ENCODE data around the gene USP9X. TPM values are rescaled to one million over a fixed set of nuclear protein-coding genes. Genes with fewer than 3 reads are reported as not detected.
"Not testable (repeated sequence)": the region's sequence is repeated elsewhere in the genome, so short reads cannot be mapped to it uniquely, and the experiment has no call there.

USP9X gene
- total RNA-seq, 1 donor from 2014 or later = 50.4 TPM

- DNase-seq (ENCODE audit: low spot score) = no peak
- Mint-ChIP-seq H3K27me3 (ENCODE audit: insufficient read depth) (no peaks in the 10 kb centered on the region), H3K36me3 (ENCODE audit: low read depth) (peaks cover 40% of the 10 kb centered on the region), H3K4me3 (no peak overlapping the region), H3K4me1 (ENCODE audit: low read depth) (peaks cover 31% of the 10 kb centered on the region), H3K9me3 (no peaks in the 10 kb centered on the region), H3K27ac (peak overlapping the region; percentile 22)
- intact Hi-C loops (cut with micrococcal nuclease) = loop anchor here (5.0 to 10.0 kb wide), 4 partner anchors 53 to 573 kb away; partner anchors contain the start of genes DDX3X and NYX
Observed at GRCh38 chrX:41184312-41184711, 99.1 kb downstream of the USP9X start.

DNA sequence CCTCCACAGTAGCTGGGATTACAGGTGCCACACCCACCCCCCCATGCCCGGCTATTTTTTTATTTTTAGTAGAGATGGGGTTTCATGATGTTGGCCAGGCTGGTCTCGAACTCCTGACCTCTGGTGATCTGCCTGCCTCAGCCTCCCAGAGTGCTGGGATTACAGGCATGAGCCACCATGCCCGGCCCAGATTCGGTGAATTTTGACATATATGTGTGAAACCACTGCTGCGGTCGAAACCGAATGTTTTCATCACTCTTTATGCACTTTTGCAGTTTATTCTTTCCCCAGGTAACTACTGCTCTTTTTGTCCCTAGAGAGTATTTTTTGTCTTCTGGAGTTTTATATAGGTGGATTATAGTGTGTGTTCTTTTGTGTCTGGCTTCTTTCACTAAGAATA is 101.7 kb downstream of the USP9X start:
- Mint-ChIP-seq H3K36me3 (ENCODE audit: low read depth) (peaks cover 39% of the 10 kb centered on the region), H3K4me1 (ENCODE audit: low read depth) (peaks cover 19% of the 10 kb centered on the region)
- intact Hi-C loops (cut with micrococcal nuclease) = loop anchor here (10.0 kb wide), 1 partner anchor 258 kb away; the partner anchor contains the start of gene NYX
- not testable (repeated sequence) for H3K27ac Mint-ChIP-seq; H3K27me3 Mint-ChIP-seq (ENCODE audit: insufficient read depth); H3K9me3 Mint-ChIP-seq; H3K4me3 Mint-ChIP-seq; DNase-seq (ENCODE audit: low spot score)

GRCh38 chrX:41189156-41189555 is 103.9 kb downstream of the USP9X start:
- H3K4me1 Mint-ChIP-seq (ENCODE audit: low read depth) = peaks cover 4% of the 10 kb centered on the region
- intact Hi-C loops (cut with micrococcal nuclease) = loop anchor here (10.0 kb wide), 1 partner anchor 256 kb away; the partner anchor contains the start of gene NYX
- H3K4me3 Mint-ChIP-seq = no peak overlapping the region
- H3K27ac Mint-ChIP-seq = no peak overlapping the region
- H3K36me3 Mint-ChIP-seq (ENCODE audit: low read depth) = peaks cover 42% of the 10 kb centered on the region
- no peak for DNase-seq (ENCODE audit: low spot score)
- H3K9me3 Mint-ChIP-seq = no peaks in the 10 kb centered on the region
- H3K27me3 Mint-ChIP-seq (ENCODE audit: insufficient read depth) = no peaks in the 10 kb centered on the region

- H3K27me3 Mint-ChIP-seq (ENCODE audit: insufficient read depth) = no peaks in the 10 kb centered on the region
- H3K27ac Mint-ChIP-seq = peak overlapping the region; percentile 45
- intact Hi-C loops (cut with micrococcal nuclease) = no loop called here
- no peak overlapping the region for H3K4me3 Mint-ChIP-seq
- H3K9me3 Mint-ChIP-seq = no peaks in the 10 kb centered on the region
- H3K4me1 Mint-ChIP-seq (ENCODE audit: low read depth) = no peaks in the 10 kb centered on the region
- peaks cover 34% of the 10 kb centered on the region for H3K36me3 Mint-ChIP-seq (ENCODE audit: low read depth)
- no peak for DNase-seq (ENCODE audit: low spot score)
Observed at GRCh38 chrX:41192880-41193279, 107.6 kb downstream of the USP9X start.

DNA sequence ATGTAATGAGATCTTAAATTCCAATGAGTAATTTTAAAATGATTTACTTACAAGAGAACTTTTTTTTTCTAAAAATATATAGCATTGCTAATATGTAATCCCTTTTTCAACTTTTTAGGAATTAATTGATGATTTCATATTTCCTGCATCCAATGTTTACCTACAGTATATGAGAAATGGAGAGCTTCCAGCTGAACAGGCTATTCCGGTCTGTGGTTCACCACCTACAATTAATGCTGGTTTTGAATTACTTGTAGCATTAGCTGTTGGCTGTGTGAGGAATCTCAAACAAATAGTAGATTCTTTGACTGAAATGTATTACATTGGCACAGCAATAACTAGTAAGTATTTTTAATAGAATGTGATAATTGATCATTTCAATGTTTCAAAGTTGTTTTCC is 113.2 kb downstream of the USP9X start:
- peaks cover 5% of the 10 kb centered on the region for H3K4me1 Mint-ChIP-seq (ENCODE audit: low read depth)
- H3K36me3 Mint-ChIP-seq (ENCODE audit: low read depth) = peaks cover 35% of the 10 kb centered on the region
- H3K9me3 Mint-ChIP-seq = no peaks in the 10 kb centered on the region

DNA sequence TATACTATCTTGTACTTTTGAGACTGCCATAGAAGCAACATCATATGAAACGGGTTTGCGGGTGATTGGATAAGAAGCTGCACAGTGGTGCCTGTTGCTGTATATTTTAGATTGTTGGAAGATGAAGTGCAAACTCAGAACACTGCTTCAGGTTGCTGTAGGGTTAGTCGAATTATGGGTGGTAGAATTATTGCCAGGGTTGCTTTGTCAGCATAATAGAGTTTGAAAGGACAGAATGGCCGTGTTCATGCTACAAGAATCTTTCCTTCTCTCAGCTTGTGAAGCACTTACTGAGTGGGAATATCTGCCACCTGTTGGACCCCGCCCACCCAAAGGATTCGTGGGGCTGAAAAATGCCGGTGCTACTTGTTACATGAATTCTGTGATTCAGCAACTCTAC is 115.5 kb downstream of the USP9X start:
- no peak overlapping the region for H3K4me3 Mint-ChIP-seq
- no peak overlapping the region for H3K27ac Mint-ChIP-seq
- intact Hi-C loops (cut with micrococcal nuclease) = no loop called here
- peaks cover 50% of the 10 kb centered on the region for H3K36me3 Mint-ChIP-seq (ENCODE audit: low read depth)
- no peak for DNase-seq (ENCODE audit: low spot score)
- H3K4me1 Mint-ChIP-seq (ENCODE audit: low read depth) = peaks cover 5% of the 10 kb centered on the region
- H3K27me3 Mint-ChIP-seq (ENCODE audit: insufficient read depth) = no peaks in the 10 kb centered on the region
- peaks cover 8% of the 10 kb centered on the region for H3K9me3 Mint-ChIP-seq

More for the DNA sequence above, 113.2 kb downstream of the USP9X start:
- DNase-seq (ENCODE audit: low spot score) = no peak
- Mint-ChIP-seq H3K27ac (no peak overlapping the region), H3K27me3 (ENCODE audit: insufficient read depth) (no peaks in the 10 kb centered on the region), H3K4me3 (no peak overlapping the region)
- intact Hi-C loops (cut with micrococcal nuclease) = no loop called here

GRCh38 chrX:41209853-41210252 is 124.6 kb downstream of the USP9X start:
- Mint-ChIP-seq H3K36me3 (ENCODE audit: low read depth) (peaks cover 52% of the 10 kb centered on the region), H3K4me1 (ENCODE audit: low read depth) (no peaks in the 10 kb centered on the region), H3K27ac (no peak overlapping the region), H3K4me3 (no peak overlapping the region), H3K27me3 (ENCODE audit: insufficient read depth) (no peaks in the 10 kb centered on the region), H3K9me3 (peaks cover 21% of the 10 kb centered on the region)
- no peak for DNase-seq (ENCODE audit: low spot score)
- intact Hi-C loops (cut with micrococcal nuclease) = no loop called here

DNA sequence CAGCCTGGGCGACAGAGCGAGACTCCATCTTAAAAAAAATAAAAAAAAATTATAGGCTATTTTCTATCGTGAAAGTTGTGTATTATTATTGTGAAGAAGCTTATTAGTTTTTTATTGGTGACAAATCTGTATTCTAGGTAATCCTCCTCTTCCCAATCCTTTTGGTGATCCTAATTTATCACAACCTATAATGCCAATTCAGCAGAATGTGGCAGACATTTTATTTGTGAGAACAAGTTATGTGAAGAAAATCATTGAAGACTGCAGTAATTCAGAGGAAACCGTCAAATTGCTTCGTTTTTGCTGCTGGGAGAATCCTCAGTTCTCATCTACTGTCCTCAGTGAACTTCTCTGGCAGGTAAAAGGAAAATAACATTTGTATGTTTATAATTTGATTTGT is 139.4 kb downstream of the USP9X start:
- H3K36me3 Mint-ChIP-seq (ENCODE audit: low read depth) = peaks cover 38% of the 10 kb centered on the region
- no peaks in the 10 kb centered on the region for H3K27me3 Mint-ChIP-seq (ENCODE audit: insufficient read depth)
- no peaks in the 10 kb centered on the region for H3K9me3 Mint-ChIP-seq
- H3K27ac Mint-ChIP-seq = no peak overlapping the region
- no peak for DNase-seq (ENCODE audit: low spot score)
- intact Hi-C loops (cut with micrococcal nuclease) = no loop called here
- H3K4me3 Mint-ChIP-seq = no peak overlapping the region
- H3K4me1 Mint-ChIP-seq (ENCODE audit: low read depth) = no peaks in the 10 kb centered on the region

DNA sequence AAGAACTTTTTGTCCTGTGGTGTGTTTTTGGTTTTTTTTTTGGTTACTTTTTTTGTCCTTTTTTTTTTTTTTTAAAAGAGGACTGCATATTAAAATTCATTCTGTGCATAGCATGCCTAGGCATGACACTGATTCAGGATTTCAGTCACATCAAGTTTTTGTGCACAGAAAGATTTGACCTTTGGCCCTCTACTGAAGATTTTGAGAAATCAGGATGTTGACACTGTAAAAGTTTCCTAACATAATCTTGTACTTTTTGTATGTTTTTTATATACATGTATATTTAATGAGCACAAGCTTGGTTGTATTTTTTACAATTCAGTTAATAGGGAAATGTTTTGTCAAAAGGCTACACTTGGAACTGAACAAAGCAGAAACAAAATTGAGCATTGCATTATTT is 148.7 kb downstream of the USP9X start:
- intact Hi-C loops (cut with micrococcal nuclease) = no loop called here
- no peaks in the 10 kb centered on the region for H3K9me3 Mint-ChIP-seq
- no peak overlapping the region for H3K4me3 Mint-ChIP-seq
- no peak for DNase-seq (ENCODE audit: low spot score)
- no peak overlapping the region for H3K27ac Mint-ChIP-seq
- H3K36me3 Mint-ChIP-seq (ENCODE audit: low read depth) = peaks cover 8% of the 10 kb centered on the region
- H3K27me3 Mint-ChIP-seq (ENCODE audit: insufficient read depth) = peaks cover 2% of the 10 kb centered on the region
- H3K4me1 Mint-ChIP-seq (ENCODE audit: low read depth) = peaks cover 4% of the 10 kb centered on the region

GRCh38 chrX:41234471-41234870 is 149.2 kb downstream of the USP9X start:
- DNase-seq (ENCODE audit: low spot score); H3K4me3 Mint-ChIP-seq; H3K9me3 Mint-ChIP-seq; H3K4me1 Mint-ChIP-seq (ENCODE audit: low read depth); H3K36me3 Mint-ChIP-seq (ENCODE audit: low read depth); intact Hi-C loops (cut with micrococcal nuclease); H3K27me3 Mint-ChIP-seq (ENCODE audit: insufficient read depth); H3K27ac Mint-ChIP-seq: not testable (repeated sequence)

- Mint-ChIP-seq H3K9me3 (no peaks in the 10 kb centered on the region), H3K4me1 (ENCODE audit: low read depth) (peaks cover 4% of the 10 kb centered on the region), H3K36me3 (ENCODE audit: low read depth) (peaks cover 8% of the 10 kb centered on the region), H3K4me3 (no peak overlapping the region), H3K27me3 (ENCODE audit: insufficient read depth) (peaks cover 2% of the 10 kb centered on the region), H3K27ac (no peak overlapping the region)
- DNase-seq (ENCODE audit: low spot score) = no peak
- intact Hi-C loops (cut with micrococcal nuclease) = loop anchor here (5.0 kb wide), 1 partner anchor 53 kb away; no protein-coding TSS in a partner anchor
Observed at GRCh38 chrX:41234962-41235361, 149.7 kb downstream of the USP9X start.

DNA sequence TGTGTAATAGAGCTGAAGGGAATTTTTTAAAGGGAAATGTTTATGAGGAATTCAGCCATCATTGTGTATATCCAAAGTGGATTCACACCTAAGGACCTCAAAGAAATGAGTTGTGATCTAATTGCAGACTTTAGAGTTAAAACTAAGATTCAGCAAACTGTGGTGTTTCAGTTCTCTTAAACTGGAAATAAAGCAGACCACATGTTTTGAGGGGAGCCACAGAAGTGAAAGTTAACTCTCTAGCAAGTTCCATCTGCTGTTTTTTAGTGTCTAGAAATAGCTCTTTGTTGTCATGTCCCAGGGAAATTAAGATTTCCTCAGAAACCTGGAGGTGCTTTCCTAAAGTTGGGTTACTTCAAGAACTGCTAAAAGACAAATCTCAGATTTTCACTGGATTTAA is 151.4 kb downstream of the USP9X start:
- Mint-ChIP-seq H3K4me1 (ENCODE audit: low read depth) (peaks cover 4% of the 10 kb centered on the region), H3K4me3 (no peak overlapping the region), H3K27me3 (ENCODE audit: insufficient read depth) (peaks cover 2% of the 10 kb centered on the region), H3K27ac (no peak overlapping the region), H3K9me3 (no peaks in the 10 kb centered on the region), H3K36me3 (ENCODE audit: low read depth) (peaks cover 6% of the 10 kb centered on the region)
- DNase-seq (ENCODE audit: low spot score) = no peak
- intact Hi-C loops (cut with micrococcal nuclease) = loop anchor here (5.0 kb wide), 1 partner anchor 54 kb away; no protein-coding TSS in a partner anchor

- Mint-ChIP-seq H3K9me3 (no peaks in the 10 kb centered on the region), H3K4me1 (ENCODE audit: low read depth) (peaks cover 4% of the 10 kb centered on the region), H3K27me3 (ENCODE audit: insufficient read depth) (peaks cover 4% of the 10 kb centered on the region), H3K27ac (no peak overlapping the region), H3K4me3 (no peak overlapping the region), H3K36me3 (ENCODE audit: low read depth) (no peaks in the 10 kb centered on the region)
- intact Hi-C loops (cut with micrococcal nuclease) = no loop called here
- DNase-seq (ENCODE audit: low spot score) = no peak
Observed at GRCh38 chrX:41240509-41240908, 155.3 kb downstream of the USP9X start.

GRCh38 chrX:41241962-41242361 is 156.7 kb downstream of the USP9X start:
- DNase-seq (ENCODE audit: low spot score) = no peak
- no peak overlapping the region for H3K4me3 Mint-ChIP-seq
- no peaks in the 10 kb centered on the region for H3K36me3 Mint-ChIP-seq (ENCODE audit: low read depth)
- no peak overlapping the region for H3K27ac Mint-ChIP-seq
- intact Hi-C loops (cut with micrococcal nuclease) = no loop called here
- H3K9me3 Mint-ChIP-seq = no peaks in the 10 kb centered on the region
- peaks cover 4% of the 10 kb centered on the region for H3K4me1 Mint-ChIP-seq (ENCODE audit: low read depth)
- peaks cover 4% of the 10 kb centered on the region for H3K27me3 Mint-ChIP-seq (ENCODE audit: insufficient read depth)

All from activated T-helper 1 cell treated with anti-CD3 and anti-CD28 coated beads, Interleukin-12 subunit alpha, Interleukin-12 subunit beta, Interleukin-2, Interleukin-4 antibody, amounts not matched to agents 30 ng/mL and 10 ng/mL and 1 ng/mL, durations not matched to agents 14 hours and 24 hours and 36 hours (primary cell).